ENCODE measurements around the gene VPS16. TPM values are rescaled to one million over a fixed set of nuclear protein-coding genes. Genes with fewer than 3 reads are reported as not detected.

Gene VPS16
- total and polyA plus RNA-seq, 2 of the 8 experiments (the other 6 are each of a cell fraction or from before 2014, with no cell fraction given): 23.8 to 25.9 TPM

DNA sequence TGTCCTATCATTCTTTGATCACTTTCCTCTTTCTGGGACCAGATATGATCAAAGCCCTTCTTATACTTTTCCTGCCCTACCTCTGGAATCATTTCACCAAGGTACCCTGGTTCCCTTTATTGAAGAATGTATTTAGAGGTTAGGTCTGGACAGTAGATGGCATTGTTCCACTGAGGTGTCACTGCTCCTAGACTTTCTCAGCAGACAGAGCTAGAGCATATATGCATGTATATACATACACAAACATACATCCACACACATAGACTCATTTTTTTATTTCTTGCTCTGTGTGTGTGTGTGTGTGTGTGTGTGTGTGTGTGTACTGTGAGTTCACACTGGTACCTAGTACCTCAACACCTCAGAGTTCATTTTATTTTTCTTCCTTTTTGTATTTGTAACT is 73.6 kb downstream of the VPS16 start:
- H3K36me3 ChIP-seq (ENCODE audit: control insufficient read depth in 2 of 4, insufficient read depth in 4 of 4, low read length in 3 of 4): no peaks in the 10 kb centered on the region
- H3K4me3 ChIP-seq (ENCODE audit: extremely low read depth in 1 of 4, insufficient read depth in 2 of 4, low read depth in 3 of 4, low read length in 4 of 4): no peak overlapping the region
- no peak overlapping the region for H3K4ac ChIP-seq (replicated peaks; ENCODE audit: insufficient read length, low read depth, low read length)
- no peak overlapping the region for H2BK12ac ChIP-seq (ENCODE audit: low read depth, low read length)
- H4K8ac ChIP-seq (ENCODE audit: extremely low read depth, insufficient read depth, low read length): no peak overlapping the region
- no peak overlapping the region for H4K5ac ChIP-seq (ENCODE audit: insufficient read length, low read depth, low read length)
- H3K23me2 ChIP-seq (ENCODE audit: low read depth, low read length): no peaks in the 10 kb centered on the region
- no peak overlapping the region for H2BK120ac ChIP-seq (replicated peaks; ENCODE audit: low read depth, low read length)
- H3K79me1 ChIP-seq (ENCODE audit: low read depth, low read length): no peaks in the 10 kb centered on the region; the same call in 1 of the 2 replicates
- H2AK5ac ChIP-seq (ENCODE audit: low read depth, low read length): no peak overlapping the region
- no peak overlapping the region for H2BK5ac ChIP-seq (ENCODE audit: low read depth, low read length)
- H3K56ac ChIP-seq (replicated peaks; ENCODE audit: insufficient read length, low read depth, low read length): no peak overlapping the region
- H3K18ac ChIP-seq (ENCODE audit: extremely low read depth, low read length): no peak overlapping the region
- DNase-seq (ENCODE audit: low read depth in 1 of 2, low spot score in 2 of 2): no peak
- ChIA-PET CTCF (ENCODE audit: partially characterized antibody) (interaction anchor here (0.7 to 1.1 kb wide), 2 partner anchors 9 to 69 kb away, joined by 3 to 4 read pairs; no protein-coding TSS in a partner anchor), POLR2A (ENCODE audit: partially characterized antibody) (no interaction called here)
- FAIRE-seq: no peak
- no peak overlapping the region for H3K27ac ChIP-seq (ENCODE audit: low read depth, low read length)
- H3K79me2 ChIP-seq (ENCODE audit: control insufficient read depth in 1 of 2, insufficient read depth in 2 of 2, low read length in 2 of 2): peaks cover 0 to 17% of the 10 kb centered on the region in 2 experiments; a peak in 2 of 4 replicates
- peaks cover 0 to 5% (median 2%) of the 10 kb centered on the region in 4 experiments; a peak in 2 of 7 replicates for H3K4me1 ChIP-seq (replicated peaks in 1 of 4; ENCODE audit: control insufficient read depth in 3 of 4, insufficient read depth in 4 of 4, low read length in 3 of 4)
- TF ChIP-seq CTCF (IDR thresholded peaks at IDR 0.05; ENCODE audit: control extremely low read depth in 1 of 3, insufficient read depth in 1 of 3, low read depth in 1 of 3, low read length in 3 of 3) (peak in 1 of 3 experiments; percentile 16; a peak in 1 of 4 replicates), SP2 (IDR thresholded peaks at IDR 0.05; ENCODE audit: low read length) (no peak), POU5F1 (IDR thresholded peaks at IDR 0.05; ENCODE audit: low read depth, low read length) (no peak), RAD21 (IDR thresholded peaks at IDR 0.05 in 1 of 2, conservative IDR thresholded peaks at IDR 0.05 in 1 of 2; ENCODE audit: low read depth in 2 of 2, low read length in 2 of 2) (peak; percentile 33 to 37)
- no peak overlapping the region for H3K23ac ChIP-seq (ENCODE audit: insufficient read length)
- no peak overlapping the region for H3K14ac ChIP-seq (ENCODE audit: insufficient read length)
- no peak overlapping the region for H2BK15ac ChIP-seq (ENCODE audit: low read length)
- no peak overlapping the region for H4K91ac ChIP-seq (replicated peaks; ENCODE audit: insufficient read length, low read length)
- no peak overlapping the region for H2BK20ac ChIP-seq (ENCODE audit: low read length)
- H4K20me1 ChIP-seq (replicated peaks in 1 of 2; ENCODE audit: control insufficient read depth in 1 of 2, insufficient read depth in 2 of 2, low read length in 2 of 2): no peaks in the 10 kb centered on the region
- H3K9ac ChIP-seq (replicated peaks in 1 of 4; ENCODE audit: extremely low read depth in 1 of 4, low read depth in 3 of 4, low read length in 3 of 4): no peak overlapping the region
- H2AFZ ChIP-seq (ENCODE audit: low read length): no peak overlapping the region
- H3K4me2 ChIP-seq (ENCODE audit: insufficient read depth in 1 of 2, low read depth in 2 of 2, low read length in 2 of 2): no peak overlapping the region
- no peaks in the 10 kb centered on the region for H3K27me3 ChIP-seq (replicated peaks in 1 of 4; ENCODE audit: control insufficient read depth in 3 of 4, extremely low read depth in 1 of 4, insufficient read depth in 3 of 4, low read length in 3 of 4)
- H3K9me3 ChIP-seq (ENCODE audit: insufficient read depth in 2 of 2, low read depth in 1 of 2, low read length in 1 of 2): no peaks in the 10 kb centered on the region
